GM12878 (cell line): Measurements from ENCODE around the gene LCN1. TPM values are rescaled to one million over a fixed set of nuclear protein-coding genes. Genes with fewer than 3 reads are reported as not detected.

ENCODE experiments used
- ATAC-seq: fragments of 200-7000 bp; cut with Tn5 transposase; 3 replicates; pipeline ENCODE4 v1.9.1; 2020; ENCODE audit warnings: mild to moderate bottlenecking, moderate library complexity
- BruUV-seq: library from RNA; stranded (reverse); fragments of 400-500 nt; replicated peaks from 2 replicates; lab custom pipeline; 2021; lab: Mats Ljungman, UMichigan
- CTCF ChIA-PET: fragments of 300-600 bp; sonication (Branson Sonifier 250); formaldehyde crosslinking; extraction: SDS; loops from one replicate; lab custom pipeline; 2021; ENCODE audit warnings: inconsistent platforms; lab: Yijun Ruan, JAX
- POLR2A ChIA-PET: fragments of 350-600 bp; formaldehyde crosslinking; extraction: SDS; loops from one replicate; lab custom pipeline; 2021; ENCODE audit warnings: inconsistent platforms; lab: Charles Lee
- RAD21 ChIA-PET: fragments of 300-600 bp; sonication (Branson Sonifier 250); formaldehyde crosslinking; loops from one replicate; lab custom pipeline; 2023; ENCODE audit warnings: antibody characterized with exemption; ENCODE audit not compliant: unreplicated experiment; lab: Charles Lee
- SMC1A ChIA-PET: fragments of 300-600 bp; sonication (Branson Sonifier 250); formaldehyde crosslinking; loops from one replicate; lab custom pipeline; 2023; ENCODE audit not compliant: unreplicated experiment, uncharacterized antibody; lab: Charles Lee
- DNase-seq: peaks from one replicate; pipeline ENCODE4 v3.0.0-alpha.2; 2011; ENCODE audit warnings: low read depth, low spot score
- FAIRE-seq: peaks from 3 replicates; lab custom pipeline; 2011; peaks lifted over from hg19 to GRCh38; lab: Jason Lieb, UNC
- H2AFZ ChIP-seq: 2 replicates; pipeline ENCODE4 v1.6.0; 2011; ENCODE audit warnings: low read depth, low read length, control low read depth; ENCODE audit not compliant: control insufficient read depth
- H3K27ac ChIP-seq: 2 replicates; pipeline ENCODE4 v1.5.1; 2011; ENCODE audit warnings: control low read depth; ENCODE audit not compliant: control insufficient read depth, insufficient read depth
- H3K27me3 ChIP-seq, 2 experiments: replicated peaks in 1 of 2; 2 replicates each; pipeline versions ENCODE4 v1.6.0 to v1.6.1; 2011; ENCODE audit warnings: low read length in 1 of 2; ENCODE audit not compliant: control insufficient read depth in 2 of 2, insufficient read depth in 2 of 2
- H3K36me3 ChIP-seq, 2 experiments: 2 replicates each; pipeline ENCODE4 v1.5.1; 2011; ENCODE audit warnings: low read length in 1 of 2; ENCODE audit not compliant: control insufficient read depth in 2 of 2, insufficient read depth in 2 of 2
- H3K4me1 ChIP-seq: 2 replicates; pipeline ENCODE4 v1.6.1; 2011; ENCODE audit warnings: mild to moderate bottlenecking, low read length, moderate library complexity, mixed read lengths; ENCODE audit not compliant: control insufficient read depth, insufficient read depth
- H3K4me2 ChIP-seq: 2 replicates; pipeline ENCODE4 v1.6.0; 2011; ENCODE audit warnings: control low read depth; ENCODE audit not compliant: control insufficient read depth, insufficient read depth
- H3K4me3 ChIP-seq: fragments of 200-600 bp; sonication (generic); 2 replicates; pipeline ENCODE4 v1.5.1; 2016
- H3K79me2 ChIP-seq: 2 replicates; pipeline ENCODE4 v1.6.0; 2011; ENCODE audit warnings: low read length; ENCODE audit not compliant: control insufficient read depth, insufficient read depth
- H3K9ac ChIP-seq: 2 replicates; pipeline ENCODE4 v1.8.0; 2011; ENCODE audit warnings: low read length, control low read depth, mixed read lengths; ENCODE audit not compliant: control insufficient read depth, insufficient read depth
- H3K9me3 ChIP-seq: replicated peaks from 3 replicates; pipeline ENCODE4 v1.5.1; 2011; ENCODE audit warnings: mild to moderate bottlenecking, low read length; ENCODE audit not compliant: control insufficient read depth, insufficient read depth
- H4K20me1 ChIP-seq: 2 replicates; pipeline ENCODE4 v1.6.0; 2011; ENCODE audit not compliant: control insufficient read depth, insufficient read depth
- ATF2 ChIP-seq: IDR thresholded peaks from 2 replicates; pipeline ENCODE4 v1.6.1; 2012; ENCODE audit warnings: low read length, inconsistent platforms
- CHD1 ChIP-seq: IDR thresholded peaks from 2 replicates; pipeline ENCODE4 v1.6.1; 2012; ENCODE audit warnings: low read depth, low read length, improper control_type of control experiment
- ESRRA ChIP-seq: IDR thresholded peaks from 2 replicates; pipeline ENCODE4 v1.6.1; 2012; ENCODE audit warnings: mild to moderate bottlenecking, low read length, improper control_type of control experiment
- IKZF2 ChIP-seq, 2 experiments: fragments of 450-650 bp; IDR thresholded peaks; 2 replicates each; pipeline ENCODE4 v1.6.1; 2017; ENCODE audit warnings: mild to moderate bottlenecking in 2 of 2, moderate library complexity in 2 of 2
- IRF5 ChIP-seq: fragments of 450-650 bp; IDR thresholded peaks from 2 replicates; pipeline ENCODE4 v1.6.1; 2017; ENCODE audit warnings: borderline replicate concordance
- KDM1A ChIP-seq: fragments of 200-600 bp; sonication (generic); IDR thresholded peaks from 2 replicates; pipeline ENCODE4 v1.6.1; 2016; ENCODE audit warnings: borderline replicate concordance
- PAX5 ChIP-seq: IDR thresholded peaks from 2 replicates; pipeline ENCODE4 v1.6.1; 2011; ENCODE audit warnings: low read depth, low read length, borderline replicate concordance
- PAX8 ChIP-seq: fragments of 450-650 bp; IDR thresholded peaks from 2 replicates; pipeline ENCODE4 v1.6.1; 2017; ENCODE audit warnings: mild to moderate bottlenecking, moderate library complexity
- POLR2AphosphoS2 ChIP-seq: IDR thresholded peaks from 2 replicates; pipeline ENCODE4 v1.6.1; 2011; ENCODE audit warnings: low read depth, mild to moderate bottlenecking, low read length, improper control_type of control experiment, moderate library complexity
- RCOR1 ChIP-seq: conservative IDR thresholded peaks from 2 replicates; pipeline ENCODE4 v1.6.1; 2012; ENCODE audit warnings: low read depth, low read length, improper control_type of control experiment
- SMAD1 ChIP-seq: fragments of 450-650 bp; IDR thresholded peaks from 2 replicates; pipeline ENCODE4 v1.6.1; 2018; ENCODE audit warnings: mild to moderate bottlenecking, low read depth; ENCODE audit not compliant: partially characterized antibody
- SMAD5 ChIP-seq: IDR thresholded peaks from 2 replicates; pipeline ENCODE4 v1.6.1; 2016; ENCODE audit warnings: antibody characterized with exemption, low read depth
- SREBF2 ChIP-seq: IDR thresholded peaks from 2 replicates; pipeline ENCODE4 v1.6.1; 2012; ENCODE audit warnings: mild to moderate bottlenecking, low read length
- WRNIP1 ChIP-seq: IDR thresholded peaks from 2 replicates; pipeline ENCODE4 v1.6.1; 2011; ENCODE audit warnings: low read depth, low read length, improper control_type of control experiment, borderline replicate concordance
- ZBED1 ChIP-seq: IDR thresholded peaks from 2 replicates; pipeline ENCODE4 v1.6.1; 2016; ENCODE audit warnings: borderline replicate concordance
- ZNF384 ChIP-seq: IDR thresholded peaks from 2 replicates; pipeline ENCODE4 v1.6.1; 2012; ENCODE audit warnings: low read depth, mild to moderate bottlenecking, low read length, improper control_type of control experiment, borderline replicate concordance
- WGBS: methylation state at CpG from one replicate; pipeline ENCODE4 v1.1.6; 2016; ENCODE audit warnings: low lambda C conversion rate; ENCODE audit not compliant: insufficient replicate concordance, insufficient coverage; ENCODE audit errors: missing lambda C conversion rate; 5-methylcytosine and 5-hydroxymethylcytosine counted together
- in situ Hi-C: fragments of 300-500 bp; cut with MboI; formaldehyde crosslinking; loops from 9 replicates; pipeline ENCODE4 v1.14.3; 2018; ENCODE audit warnings: mixed read lengths
- intact Hi-C: fragments of 100-400 bp; cut with micrococcal nuclease; formaldehyde crosslinking; loops from one replicate; pipeline ENCODE4 v1.14.2; 2022; ENCODE audit not compliant: unreplicated experiment
- polyA plus RNA-seq, 11 experiments: library from polyadenylated mRNA; depleted of rRNA in 4 of 11; unstranded in 6 of 11; stranded (reverse) in 5 of 11; fragments of >200 nt; fragmentation: Nextera tagmentation in 4 of 11; fragmentation: Illumina TruSeq in 1 of 11; extraction: Ambion mirVana in 4 of 11; extraction: Trizol in 1 of 11; gene quantifications; 1 replicate in 1 of 11; 2 replicates in 10 of 11; pipeline versions ENCODE4 v1.2.1 to v1.2.3, GENCODE V29; 2011 to 2016; ENCODE audit warnings: inconsistent platforms in 2 of 11, missing spikeins in 2 of 11, low read depth in 1 of 11
- total RNA-seq, 4 experiments: library from RNA; depleted of rRNA in 3 of 4; stranded (reverse); fragments of >200 nt in 3 of 4; fragmentation: Illumina TruSeq in 1 of 4; extraction: Trizol in 1 of 4; gene quantifications; 2 replicates each; pipeline versions ENCODE4 v1.2.1 to v1.2.3, GENCODE V29; 2013 to 2021
- TF ChIP-seq, protein P1 (sequence below): fragments of 450-650 bp; formaldehyde crosslinking; IDR thresholded peaks from 2 replicates; pipeline ENCODE4 v1.4.0; 2022; ENCODE audit warnings: mild to moderate bottlenecking, moderate library complexity
- TF ChIP-seq, protein P2 (sequence below): fragments of 450-650 bp; IDR thresholded peaks from 2 replicates; pipeline ENCODE4 v1.6.1; 2016; ENCODE audit warnings: mild to moderate bottlenecking

LCN1 gene
- total and polyA plus RNA-seq, 10 of the 15 experiments (the other 5 are each of a cell fraction or from before 2014, with no cell fraction given), result not detected

GRCh38 chr9:135489188-135489906 is 31.9 kb upstream of the LCN1 start:
- no peak overlapping the region for H3K4me2 ChIP-seq
- RAD21 ChIA-PET, result no interaction called here
- no peaks in the 10 kb centered on the region for H3K4me1 ChIP-seq
- no peak for DNase-seq
- no peak overlapping the region for H2AFZ ChIP-seq
- BruUV-seq, result no TSS peak
- no peaks in the 10 kb centered on the region for H3K36me3 ChIP-seq
- no peak overlapping the region for H3K27ac ChIP-seq
- no peak for ATAC-seq
- H3K27me3 ChIP-seq, result no peaks in the 10 kb centered on the region
- no peak for TF ChIP-seq WRNIP1
- no peak for TF ChIP-seq ATF2
- TF ChIP-seq ZNF384, result no peak
- TF ChIP-seq SREBF2, result no peak
- TF ChIP-seq, protein P1, sequence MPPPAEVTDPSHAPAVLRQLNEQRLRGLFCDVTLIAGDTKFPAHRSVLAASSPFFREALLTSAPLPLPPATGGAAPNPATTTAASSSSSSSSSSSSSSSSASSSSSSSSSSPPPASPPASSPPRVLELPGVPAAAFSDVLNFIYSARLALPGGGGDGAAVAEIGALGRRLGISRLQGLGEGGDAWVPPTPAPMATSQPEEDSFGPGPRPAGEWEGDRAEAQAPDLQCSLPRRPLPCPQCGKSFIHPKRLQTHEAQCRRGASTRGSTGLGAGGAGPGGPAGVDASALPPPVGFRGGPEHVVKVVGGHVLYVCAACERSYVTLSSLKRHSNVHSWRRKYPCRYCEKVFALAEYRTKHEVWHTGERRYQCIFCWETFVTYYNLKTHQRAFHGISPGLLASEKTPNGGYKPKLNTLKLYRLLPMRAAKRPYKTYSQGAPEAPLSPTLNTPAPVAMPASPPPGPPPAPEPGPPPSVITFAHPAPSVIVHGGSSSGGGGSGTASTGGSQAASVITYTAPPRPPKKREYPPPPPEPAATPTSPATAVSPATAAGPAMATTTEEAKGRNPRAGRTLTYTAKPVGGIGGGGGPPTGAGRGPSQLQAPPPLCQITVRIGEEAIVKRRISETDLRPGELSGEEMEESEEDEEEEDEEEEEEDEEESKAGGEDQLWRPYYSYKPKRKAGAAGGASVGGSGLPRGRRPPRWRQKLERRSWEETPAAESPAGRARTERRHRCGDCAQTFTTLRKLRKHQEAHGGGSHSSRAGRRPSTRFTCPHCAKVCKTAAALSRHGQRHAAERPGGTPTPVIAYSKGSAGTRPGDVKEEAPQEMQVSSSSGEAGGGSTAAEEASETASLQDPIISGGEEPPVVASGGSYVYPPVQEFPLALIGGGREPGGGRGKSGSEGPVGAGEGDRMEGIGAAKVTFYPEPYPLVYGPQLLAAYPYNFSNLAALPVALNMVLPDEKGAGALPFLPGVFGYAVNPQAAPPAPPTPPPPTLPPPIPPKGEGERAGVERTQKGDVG (CRISPR knock-in tag), result no peak
- TF ChIP-seq ESRRA, result no peak
- no peak for TF ChIP-seq POLR2AphosphoS2
- no peak for TF ChIP-seq CHD1
- TF ChIP-seq, protein P2, sequence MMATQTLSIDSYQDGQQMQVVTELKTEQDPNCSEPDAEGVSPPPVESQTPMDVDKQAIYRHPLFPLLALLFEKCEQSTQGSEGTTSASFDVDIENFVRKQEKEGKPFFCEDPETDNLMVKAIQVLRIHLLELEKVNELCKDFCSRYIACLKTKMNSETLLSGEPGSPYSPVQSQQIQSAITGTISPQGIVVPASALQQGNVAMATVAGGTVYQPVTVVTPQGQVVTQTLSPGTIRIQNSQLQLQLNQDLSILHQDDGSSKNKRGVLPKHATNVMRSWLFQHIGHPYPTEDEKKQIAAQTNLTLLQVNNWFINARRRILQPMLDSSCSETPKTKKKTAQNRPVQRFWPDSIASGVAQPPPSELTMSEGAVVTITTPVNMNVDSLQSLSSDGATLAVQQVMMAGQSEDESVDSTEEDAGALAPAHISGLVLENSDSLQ, result no peak
- no peak for TF ChIP-seq PAX5
- no peak for TF ChIP-seq IRF5
- no peak for TF ChIP-seq SMAD1
- no peak for TF ChIP-seq RCOR1
- no peak for TF ChIP-seq PAX8
- TF ChIP-seq SMAD5, result no peak
- no peak for TF ChIP-seq IKZF2 (IDR thresholded peaks at IDR 0.05)
- TF ChIP-seq KDM1A, result no peak
- TF ChIP-seq ZBED1, result no peak
- H3K9ac ChIP-seq, result no peak overlapping the region
- POLR2A ChIA-PET, result no interaction called here
- WGBS, result 57% methylated on average over 18 of the region's 18 CpGs
- H3K79me2 ChIP-seq, result no peaks in the 10 kb centered on the region
- SMC1A ChIA-PET, result interaction anchor here (0.6 kb wide), 1 partner anchor 10 kb away, joined by 3 read pairs; no protein-coding TSS in a partner anchor
- in situ Hi-C loops (no loop called here), intact Hi-C loops (no loop called here)
- FAIRE-seq, result no peak
- no peaks in the 10 kb centered on the region for H3K9me3 ChIP-seq
- CTCF ChIA-PET, result no interaction called here
- no peaks in the 10 kb centered on the region for H4K20me1 ChIP-seq
- no peak overlapping the region for H3K4me3 ChIP-seq
